ENCODE measurements around the gene MYO5C.

DNA sequence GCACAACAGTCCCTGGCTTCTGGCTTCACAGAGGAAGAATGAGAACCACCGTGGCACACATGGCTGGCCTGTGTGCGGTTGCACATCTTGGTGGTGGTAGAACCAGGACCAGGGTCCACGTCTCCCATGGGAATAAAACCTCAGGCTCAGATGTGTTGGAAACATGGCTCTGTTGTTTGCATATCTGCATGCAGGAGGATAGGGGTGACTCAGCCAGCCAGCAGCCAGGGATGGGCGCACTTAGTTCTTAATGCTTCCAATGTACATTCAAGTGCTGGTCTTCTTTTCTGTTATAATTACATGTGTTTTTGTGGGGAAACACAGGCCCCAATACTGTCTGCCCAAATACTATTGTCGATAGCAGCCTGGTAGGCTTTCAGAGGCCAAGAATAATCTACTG, 147.2 kb downstream of the MYO5C start:
- TF ChIP-seq, protein P1, sequence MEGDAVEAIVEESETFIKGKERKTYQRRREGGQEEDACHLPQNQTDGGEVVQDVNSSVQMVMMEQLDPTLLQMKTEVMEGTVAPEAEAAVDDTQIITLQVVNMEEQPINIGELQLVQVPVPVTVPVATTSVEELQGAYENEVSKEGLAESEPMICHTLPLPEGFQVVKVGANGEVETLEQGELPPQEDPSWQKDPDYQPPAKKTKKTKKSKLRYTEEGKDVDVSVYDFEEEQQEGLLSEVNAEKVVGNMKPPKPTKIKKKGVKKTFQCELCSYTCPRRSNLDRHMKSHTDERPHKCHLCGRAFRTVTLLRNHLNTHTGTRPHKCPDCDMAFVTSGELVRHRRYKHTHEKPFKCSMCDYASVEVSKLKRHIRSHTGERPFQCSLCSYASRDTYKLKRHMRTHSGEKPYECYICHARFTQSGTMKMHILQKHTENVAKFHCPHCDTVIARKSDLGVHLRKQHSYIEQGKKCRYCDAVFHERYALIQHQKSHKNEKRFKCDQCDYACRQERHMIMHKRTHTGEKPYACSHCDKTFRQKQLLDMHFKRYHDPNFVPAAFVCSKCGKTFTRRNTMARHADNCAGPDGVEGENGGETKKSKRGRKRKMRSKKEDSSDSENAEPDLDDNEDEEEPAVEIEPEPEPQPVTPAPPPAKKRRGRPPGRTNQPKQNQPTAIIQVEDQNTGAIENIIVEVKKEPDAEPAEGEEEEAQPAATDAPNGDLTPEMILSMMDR (IDR thresholded peaks at IDR 0.05) = no peak
- no peak for TF ChIP-seq POLR2A (IDR thresholded peaks at IDR 0.05)

Measured in testis (tissue), 2 donors.